ENCODE data around the gene FAM177A1. TPM values are rescaled to one million over a fixed set of nuclear protein-coding genes. Genes with fewer than 3 reads are reported as not detected.
"Not testable (repeated sequence)": the region's sequence is repeated elsewhere in the genome, so short reads cannot be mapped to it uniquely, and the experiment has no call there.

FAM177A1 gene, protein sequence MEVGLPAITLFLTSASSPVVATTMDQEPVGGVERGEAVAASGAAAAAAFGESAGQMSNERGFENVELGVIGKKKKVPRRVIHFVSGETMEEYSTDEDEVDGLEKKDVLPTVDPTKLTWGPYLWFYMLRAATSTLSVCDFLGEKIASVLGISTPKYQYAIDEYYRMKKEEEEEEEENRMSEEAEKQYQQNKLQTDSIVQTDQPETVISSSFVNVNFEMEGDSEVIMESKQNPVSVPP
- 45.0 and 48.7 TPM in 2 replicates for total RNA-seq

DNA sequence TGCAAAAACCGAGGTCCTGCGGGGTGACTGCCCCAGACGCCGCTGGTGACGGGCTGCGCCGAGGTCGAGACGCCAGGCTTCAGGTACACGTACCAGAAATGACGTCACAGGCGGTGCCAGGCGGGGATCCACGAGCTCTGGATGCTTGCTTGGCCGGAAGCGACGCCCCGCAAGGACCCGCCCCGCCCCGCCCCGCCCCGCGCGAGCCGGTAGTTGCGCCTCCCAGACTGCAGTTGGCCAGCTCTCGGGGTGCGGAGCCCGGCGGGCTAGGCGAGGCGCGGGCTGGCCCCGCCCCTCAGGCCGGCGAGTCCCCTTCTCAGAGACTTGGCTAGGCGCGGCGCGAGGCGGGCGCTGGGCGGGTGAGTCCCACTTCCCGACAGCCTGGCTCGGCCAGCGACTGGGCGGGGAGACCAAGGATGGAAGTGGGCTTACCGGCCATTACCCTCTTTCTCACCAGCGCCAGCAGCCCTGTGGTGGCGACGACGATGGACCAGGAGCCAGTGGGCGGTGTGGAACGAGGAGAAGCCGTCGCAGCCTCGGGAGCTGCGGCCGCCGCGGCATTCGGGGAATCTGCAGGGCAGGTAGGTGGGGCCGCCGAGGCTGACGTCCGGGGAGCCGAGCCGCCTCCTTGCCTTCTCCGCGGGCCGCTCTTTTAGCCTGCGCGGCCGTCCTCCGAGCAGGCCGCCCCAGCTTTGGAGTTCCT, at the start of gene FAM177A1:
FAM177A1 (plus strand) TSS at position 225 of the 703 bp plus-strand sequence; CDS start at position 417, 192 bp downstream.
- intact Hi-C loops (cut with micrococcal nuclease), result loop anchor here (1.0 to 5.0 kb wide), 13 partner anchors 64 to 780 kb away; partner anchors contain the start of genes BRMS1L, CFL2, EAPP and NFKBIA

DNA sequence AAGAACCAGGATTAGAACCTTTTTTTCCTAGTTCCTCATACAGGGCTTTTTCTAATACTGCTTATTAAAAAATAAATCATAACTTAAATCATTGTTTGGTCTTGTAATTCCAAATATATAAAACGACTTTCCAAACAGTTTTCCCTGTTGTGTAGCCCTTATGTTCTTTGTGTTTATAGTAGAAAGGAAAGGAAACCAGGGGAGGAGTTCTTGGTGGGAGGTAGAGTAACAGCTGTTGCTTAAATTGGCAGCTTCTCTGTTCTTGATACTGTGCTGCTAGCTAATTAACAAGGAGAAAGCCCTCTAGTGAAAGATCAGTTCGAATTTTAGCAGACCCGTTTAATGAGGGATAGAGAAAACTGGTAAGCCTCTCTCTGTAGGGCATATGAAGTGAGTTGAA, 48.3 kb upstream of the FAM177A1 start:
- intact Hi-C loops (cut with micrococcal nuclease), result no loop called here

GRCh38 chr14:34999500-34999899, 46.6 kb upstream of the FAM177A1 start:
- intact Hi-C loops (cut with micrococcal nuclease), result no loop called here

DNA sequence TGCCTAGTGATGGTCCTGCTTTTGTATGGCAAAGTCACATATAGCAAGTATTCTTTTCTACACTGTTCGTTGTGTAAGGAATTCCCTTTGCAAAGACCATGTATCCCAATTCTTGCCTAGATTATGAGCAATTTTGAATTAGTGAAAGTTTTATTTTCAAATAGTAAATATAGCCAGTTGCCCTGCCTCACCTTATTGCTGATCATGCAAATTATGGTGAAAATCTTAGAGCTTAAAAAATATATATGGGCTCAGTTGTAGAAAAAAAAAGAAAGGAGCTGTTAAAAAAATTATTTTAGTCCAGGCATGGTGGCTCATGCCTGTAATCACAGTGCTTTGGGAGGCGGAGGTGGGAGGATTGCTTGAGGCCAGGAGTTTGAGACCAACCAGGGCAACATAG, 44.5 kb upstream of the FAM177A1 start:
- intact Hi-C loops (cut with micrococcal nuclease), result no loop called here

DNA sequence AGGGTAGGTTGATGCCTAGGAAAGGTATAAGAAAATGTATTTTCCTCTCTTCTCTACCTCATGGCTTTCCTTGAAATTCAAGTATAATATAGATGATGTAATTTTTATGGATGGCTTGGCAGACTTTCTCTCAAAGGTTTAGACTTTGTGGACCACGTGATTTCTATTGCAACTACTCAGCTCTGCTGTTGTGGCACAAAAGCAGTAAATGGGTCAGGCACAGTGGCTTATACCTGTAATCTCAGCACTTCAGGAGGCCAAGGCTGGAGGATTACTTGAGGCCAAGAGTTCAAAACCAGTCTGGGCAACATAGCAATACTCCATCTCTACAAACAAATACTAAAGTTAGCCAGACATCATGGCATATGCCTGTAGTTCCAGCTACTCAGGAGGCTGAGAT, 41.2 kb upstream of the FAM177A1 start:
- intact Hi-C loops (cut with micrococcal nuclease), result no loop called here

GRCh38 chr14:35016568-35016967, 29.5 kb upstream of the FAM177A1 start:
- intact Hi-C loops (cut with micrococcal nuclease), result no loop called here

DNA sequence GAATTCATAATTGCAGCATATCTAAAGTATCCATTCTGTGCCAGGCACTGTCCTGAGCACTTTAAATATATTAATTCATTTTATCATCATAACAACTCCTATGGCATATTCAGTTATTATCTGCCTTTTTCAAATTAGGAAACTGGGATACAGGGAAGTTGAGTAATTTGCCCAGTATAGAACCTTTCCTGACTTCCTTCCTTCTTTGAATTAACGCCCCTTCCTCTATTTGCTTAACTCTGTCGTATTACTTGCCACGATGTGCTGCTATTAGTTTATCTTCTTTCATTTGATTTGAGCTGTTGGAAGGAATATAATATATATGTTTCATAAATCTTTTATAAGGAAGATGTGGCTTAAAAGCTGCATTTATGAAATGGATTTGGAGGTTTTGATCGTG, 25.4 kb upstream of the FAM177A1 start:
- intact Hi-C loops (cut with micrococcal nuclease), result no loop called here

DNA sequence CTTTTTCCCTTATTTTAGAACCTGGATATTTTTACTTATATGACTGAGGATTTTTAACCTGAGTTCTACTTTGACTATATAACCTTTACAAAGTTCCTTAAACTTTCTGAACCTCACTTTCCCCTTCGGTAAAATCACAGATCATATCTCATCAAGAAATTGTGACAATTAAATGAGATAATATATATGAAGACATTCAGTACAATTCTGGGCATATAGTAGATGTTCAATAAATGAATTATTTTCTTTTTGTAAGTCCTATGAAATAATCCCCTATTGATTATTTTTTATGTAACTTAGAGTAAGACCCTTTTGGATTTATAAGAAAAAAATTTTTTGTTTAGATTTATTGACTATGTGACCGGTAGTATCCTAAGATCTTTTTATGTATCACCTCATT, 17.6 kb upstream of the FAM177A1 start:
- intact Hi-C loops (cut with micrococcal nuclease), result no loop called here

- intact Hi-C loops (cut with micrococcal nuclease), result no loop called here
Observed at GRCh38 chr14:35032562-35032961, 13.5 kb upstream of the FAM177A1 start.

DNA sequence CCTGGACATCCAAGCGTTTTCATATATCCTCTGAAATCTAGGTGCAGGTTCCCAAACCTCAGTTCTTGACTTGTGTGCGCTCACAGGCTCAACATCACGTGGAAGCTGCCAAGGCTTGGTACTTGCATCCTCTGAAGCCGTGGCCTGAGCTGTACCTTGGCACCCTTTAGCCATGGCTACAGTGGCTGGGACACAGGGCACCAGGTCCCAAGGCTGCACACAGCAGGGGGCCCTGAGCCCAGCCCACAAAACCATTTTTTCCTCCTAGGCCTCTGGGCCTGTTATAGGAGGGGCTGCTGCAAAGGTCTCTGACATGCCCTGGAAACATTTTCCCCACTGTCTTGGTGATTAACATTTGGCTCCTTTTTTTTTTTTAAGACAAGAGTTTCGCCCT, 11.6 kb upstream of the FAM177A1 start:
- intact Hi-C loops (cut with micrococcal nuclease), result no loop called here

GRCh38 chr14:35034944-35035554, 11.0 kb upstream of the FAM177A1 start:
- intact Hi-C loops (cut with micrococcal nuclease), result not testable (repeated sequence)

- intact Hi-C loops (cut with micrococcal nuclease), result not testable (repeated sequence)
Observed at GRCh38 chr14:35038312-35038711, 7.8 kb upstream of the FAM177A1 start.

- intact Hi-C loops (cut with micrococcal nuclease), result no loop called here
Observed at GRCh38 chr14:35042632-35043031, 3.4 kb upstream of the FAM177A1 start.

GRCh38 chr14:35043046-35043445, 3.0 kb upstream of the FAM177A1 start:
- intact Hi-C loops (cut with micrococcal nuclease), result no loop called here

GRCh38 chr14:35044939-35045797, 904 bp upstream of the FAM177A1 start:
- intact Hi-C loops (cut with micrococcal nuclease), result loop anchor here (5.0 kb wide), 1 partner anchor 508 kb away; the partner anchor contains the start of gene EAPP

GRCh38 chr14:35045798-35046047, 349 bp upstream of the FAM177A1 start:
- intact Hi-C loops (cut with micrococcal nuclease), result loop anchor here (1.0 to 5.0 kb wide), 13 partner anchors 63 to 781 kb away; partner anchors contain the start of genes BRMS1L, CFL2, EAPP and NFKBIA

GRCh38 chr14:35046751-35047536, 872 bp downstream of the FAM177A1 start:
- intact Hi-C loops (cut with micrococcal nuclease), result loop anchor here (1.0 to 5.0 kb wide), 13 partner anchors 65 to 779 kb away; partner anchors contain the start of genes BRMS1L, CFL2, EAPP and NFKBIA

GRCh38 chr14:35047976-35048513, 2.0 kb downstream of the FAM177A1 start:
- intact Hi-C loops (cut with micrococcal nuclease), result loop anchor here (5.0 kb wide), 1 partner anchor 511 kb away; the partner anchor contains the start of gene EAPP

DNA sequence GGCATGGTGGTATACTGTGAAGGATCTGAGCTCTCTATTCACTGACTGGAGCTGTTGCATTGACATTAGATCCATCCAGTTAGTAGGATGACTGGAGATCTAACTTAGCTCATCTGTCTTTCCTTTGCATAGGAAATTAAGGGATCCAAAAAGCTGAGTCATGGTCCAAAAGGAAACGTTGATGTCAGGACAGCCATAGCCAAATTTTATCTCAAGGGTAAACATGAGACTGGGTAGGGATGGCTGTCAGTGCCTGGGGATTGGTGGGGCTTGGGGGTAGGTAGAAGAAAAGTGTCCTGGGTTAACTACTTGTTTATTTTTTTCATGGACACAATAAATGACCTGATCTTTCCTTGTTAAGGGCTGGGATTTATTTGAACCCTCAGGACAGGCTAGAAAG, 4.6 kb downstream of the FAM177A1 start:
- intact Hi-C loops (cut with micrococcal nuclease), result no loop called here

DNA sequence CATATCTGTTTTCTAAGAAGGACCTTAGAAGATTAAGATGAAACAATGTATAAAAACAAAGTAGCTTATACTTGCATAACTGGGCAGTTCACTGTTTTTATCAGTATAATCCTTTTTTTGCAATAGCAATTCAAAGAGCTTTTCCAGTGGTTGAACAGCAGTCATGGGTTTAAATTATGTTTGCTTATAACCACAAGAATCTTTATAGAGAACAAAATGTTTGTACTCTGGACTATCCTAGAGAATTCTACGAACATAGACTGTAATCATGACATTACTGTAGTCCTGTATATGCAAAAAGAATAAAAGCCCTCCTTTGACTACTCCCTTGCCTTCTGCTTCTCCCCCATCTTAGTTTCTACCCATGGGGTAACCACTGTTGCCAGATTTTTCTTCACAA, 5.7 kb downstream of the FAM177A1 start:
- intact Hi-C loops (cut with micrococcal nuclease), result no loop called here

All from T-helper 1 cell treated with Interleukin-12 subunit alpha and Interleukin-12 subunit beta and Interleukin-4 antibody, amounts not matched to agents 30 ng/mL and 1 ng/mL, for 36 hours (primary cell).